ENCODE results near the gene PCCA. TPM values are rescaled to one million over a fixed set of nuclear protein-coding genes. Genes with fewer than 3 reads are reported as not detected.

The PCCA gene
- total RNA-seq, 1 donor from 2014 or later: 53.6 TPM

GRCh38 chr13:100502446-100502845, 413.6 kb downstream of the PCCA start:
- no peak for DNase-seq (ENCODE audit: low spot score)

DNA sequence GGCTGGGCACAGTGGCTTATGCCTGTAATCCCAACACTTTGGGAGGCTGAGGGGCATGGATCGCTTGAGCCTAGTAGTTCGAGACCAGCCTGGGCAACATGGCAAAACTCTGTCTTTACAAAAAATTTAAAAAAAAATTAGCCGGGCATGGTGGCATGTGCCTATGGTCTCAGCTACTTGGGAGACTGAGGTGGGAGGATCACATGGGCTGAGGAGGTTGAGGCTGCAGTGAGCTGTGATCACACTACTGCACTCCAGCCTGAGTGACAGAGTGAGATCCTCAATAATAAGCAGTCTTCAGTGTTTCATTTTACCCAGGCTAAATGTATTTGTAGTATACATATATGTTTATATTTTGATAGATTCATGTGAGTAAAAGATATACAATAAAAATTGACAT, 414.7 kb downstream of the PCCA start:
- no peak for DNase-seq (ENCODE audit: low spot score)

- no peak for DNase-seq (ENCODE audit: low spot score)
These were observed 417.3 kb downstream of the PCCA start for GRCh38 chr13:100506154-100506553.

- DNase-seq (ENCODE audit: low spot score): no peak
These were observed 417.9 kb downstream of the PCCA start for GRCh38 chr13:100506600-100507422.

GRCh38 chr13:100508455-100508854, 419.6 kb downstream of the PCCA start:
- no peak for DNase-seq (ENCODE audit: low spot score)

GRCh38 chr13:100508996-100509395, 420.1 kb downstream of the PCCA start:
- DNase-seq (ENCODE audit: low spot score): no peak

DNA sequence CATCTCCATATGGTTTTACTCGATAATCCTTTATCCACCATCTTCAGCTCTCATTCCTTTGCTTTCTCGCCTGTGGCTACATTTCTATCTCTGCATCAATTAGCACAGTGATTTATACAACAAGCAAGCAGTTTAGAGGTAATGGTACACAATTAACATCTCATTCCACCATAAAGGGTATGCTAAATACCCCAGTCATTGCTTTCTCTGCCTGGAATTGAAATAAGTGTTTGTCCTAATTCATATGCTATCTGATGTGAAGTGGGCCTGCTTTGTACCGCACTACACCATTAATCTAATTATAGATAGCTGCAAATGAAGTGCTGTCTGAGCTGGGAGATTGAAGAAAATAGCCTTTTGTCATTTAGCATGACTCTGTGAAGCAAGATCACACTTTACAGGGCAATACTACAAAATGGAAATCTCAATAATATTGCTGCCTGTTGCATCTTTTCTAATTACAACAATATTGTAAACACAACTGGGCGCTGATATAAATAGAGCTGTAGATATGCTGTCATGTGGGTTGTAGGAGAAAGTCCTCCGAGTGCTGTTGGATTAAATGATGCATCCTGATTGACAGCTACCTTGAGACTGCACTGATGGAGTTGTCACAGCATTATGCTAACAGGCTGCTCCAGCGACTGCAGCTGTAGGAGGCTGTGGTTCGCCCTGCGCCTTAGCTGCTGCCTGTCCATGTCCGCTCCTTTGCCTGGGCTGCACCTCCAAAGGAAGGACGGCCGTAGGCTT, 421.5 kb downstream of the PCCA start:
- no peak for DNase-seq (ENCODE audit: low spot score)

DNA sequence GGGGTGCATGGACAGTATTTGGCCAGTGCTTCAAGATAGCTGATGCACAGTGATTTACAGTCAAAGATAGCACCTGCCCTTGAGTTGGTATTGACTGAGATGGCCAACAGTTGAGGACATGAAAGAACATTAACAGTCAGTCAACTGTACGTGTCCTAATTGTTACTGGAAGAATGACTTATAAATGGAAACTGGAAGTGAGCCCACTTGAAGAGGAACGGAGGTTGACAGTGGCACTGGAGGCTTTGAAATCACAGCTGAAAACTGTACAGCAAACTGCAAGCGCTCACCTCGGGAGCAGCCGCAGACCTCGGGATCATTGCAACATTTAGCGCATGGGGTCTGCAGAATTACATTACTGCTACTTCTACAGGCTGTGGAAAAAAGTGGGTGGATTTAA, 422.6 kb downstream of the PCCA start:
- DNase-seq (ENCODE audit: low spot score): no peak

GRCh38 chr13:100512422-100512821, 423.5 kb downstream of the PCCA start:
- no peak for DNase-seq (ENCODE audit: low spot score)

GRCh38 chr13:100513171-100513570, 424.3 kb downstream of the PCCA start:
- no peak for DNase-seq (ENCODE audit: low spot score)

- no peak for DNase-seq (ENCODE audit: low spot score)
These were observed 425.2 kb downstream of the PCCA start for GRCh38 chr13:100513987-100514670.

GRCh38 chr13:100514788-100515409, 426.0 kb downstream of the PCCA start:
- no peak for DNase-seq (ENCODE audit: low spot score)

- DNase-seq (ENCODE audit: low spot score): no peak
These were observed 426.5 kb downstream of the PCCA start for GRCh38 chr13:100515410-100515800.

DNA sequence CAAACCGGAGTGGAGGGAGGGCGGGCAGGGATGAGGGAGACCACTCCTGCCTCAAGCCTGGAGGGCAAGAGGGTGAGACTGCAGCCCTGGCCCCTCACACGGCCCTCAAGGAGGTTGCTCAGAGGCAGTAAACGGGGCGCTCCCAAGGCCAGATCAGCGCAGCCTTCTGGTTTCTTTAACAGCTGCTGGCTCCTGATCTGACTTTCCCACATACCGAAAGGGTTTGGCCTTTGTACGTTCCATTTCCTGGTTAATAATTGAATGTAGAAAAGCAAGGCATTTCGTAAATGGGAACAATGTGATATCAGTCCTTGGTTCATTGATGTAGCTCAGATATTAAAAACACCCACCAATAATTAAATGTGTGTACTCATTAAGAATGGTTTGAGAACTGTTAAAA, 428.2 kb downstream of the PCCA start:
- no peak for DNase-seq (ENCODE audit: low spot score)

GRCh38 chr13:100517728-100518127, 428.8 kb downstream of the PCCA start:
- DNase-seq (ENCODE audit: low spot score): no peak

DNA sequence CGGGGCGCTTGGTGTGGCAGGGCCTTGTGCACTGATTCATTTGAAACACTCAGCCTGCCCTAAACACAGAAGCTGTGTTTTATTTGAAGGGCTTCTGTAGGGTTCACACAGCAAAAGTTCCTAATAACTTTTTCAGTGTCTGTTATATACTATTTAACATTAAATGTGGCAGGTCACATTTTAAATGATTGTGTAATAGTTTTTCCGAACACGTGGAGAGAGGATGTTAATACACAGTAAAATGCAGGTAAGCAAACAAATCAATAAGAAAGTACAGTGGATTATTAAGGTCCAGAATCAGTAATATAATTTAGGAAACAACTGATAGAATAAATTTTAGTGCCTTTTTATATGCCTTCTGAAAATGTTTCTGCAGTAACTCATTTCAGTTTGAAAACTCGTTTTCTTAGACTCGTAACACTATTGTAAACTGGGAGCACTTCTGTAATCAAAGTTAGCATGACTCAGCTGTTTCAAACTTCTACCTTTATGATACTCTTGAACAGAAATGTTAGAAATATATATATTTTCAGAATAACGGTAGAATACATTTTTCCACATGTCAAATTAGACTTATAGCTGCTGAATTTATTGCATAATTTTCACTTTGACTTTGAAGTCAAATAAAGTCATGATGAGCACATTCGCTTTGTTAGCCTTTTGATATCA, 429.6 kb downstream of the PCCA start:
- DNase-seq (ENCODE audit: low spot score): no peak

DNA sequence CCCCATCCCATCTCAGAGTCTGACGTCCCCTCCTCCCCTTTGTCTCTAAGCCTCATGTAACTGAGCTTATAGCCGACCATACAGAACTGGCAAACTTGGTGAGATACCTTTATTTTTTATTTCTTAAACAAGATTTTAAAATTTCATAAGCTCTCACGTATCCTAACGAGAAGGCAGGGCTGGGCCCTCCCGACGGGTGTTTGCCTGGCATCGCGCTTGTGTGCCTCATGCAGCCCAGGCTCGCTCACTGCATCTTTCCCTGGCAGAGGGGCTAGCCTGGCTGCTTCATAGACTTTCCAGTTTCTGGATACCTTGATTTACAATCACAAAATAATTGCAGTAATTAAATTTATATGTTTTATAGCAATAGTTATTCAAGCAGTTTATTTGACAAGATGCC, 430.7 kb downstream of the PCCA start:
- no peak for DNase-seq (ENCODE audit: low spot score)

- no peak for DNase-seq (ENCODE audit: low spot score)
These were observed 432.3 kb downstream of the PCCA start for GRCh38 chr13:100520936-100521850.

DNA sequence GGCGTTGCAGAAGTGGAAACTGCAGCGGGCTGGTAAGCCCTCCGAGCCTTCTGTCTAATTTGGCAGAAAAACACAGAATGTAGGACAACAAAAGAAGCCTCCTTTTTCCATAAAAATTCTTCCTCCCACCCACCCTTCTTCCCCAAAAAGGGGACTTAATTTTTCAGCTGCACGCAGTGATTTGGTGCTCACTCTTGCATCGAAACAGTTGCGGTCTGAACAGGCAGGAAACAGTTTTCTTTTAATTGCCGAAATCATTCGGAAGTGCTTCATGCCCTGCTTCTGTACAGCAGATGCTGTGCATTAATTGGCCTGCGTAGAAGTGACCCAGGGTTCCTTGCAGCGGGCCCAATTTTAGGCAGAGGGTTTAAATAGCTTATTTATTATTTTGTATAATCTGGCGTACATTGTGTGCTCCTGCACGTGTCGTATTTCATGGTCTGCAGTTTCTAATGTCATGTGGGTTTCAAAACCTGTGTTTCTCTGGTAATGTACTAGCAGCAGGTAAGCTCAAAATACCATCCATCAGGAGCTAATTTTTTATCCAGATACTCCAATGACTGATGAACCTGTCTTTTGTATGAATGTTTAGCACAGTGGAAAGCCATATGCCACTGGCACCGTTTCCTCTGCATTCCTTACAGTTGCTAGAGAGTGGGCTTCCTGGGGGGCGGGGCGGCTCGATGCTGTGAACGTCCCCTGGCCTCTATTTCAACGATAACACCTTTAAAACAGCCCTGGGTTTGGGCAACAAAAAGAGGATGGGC, 433.1 kb downstream of the PCCA start:
- no peak for DNase-seq (ENCODE audit: low spot score)
